Spleen (tissue), 7 donors: ENCODE data around the gene NAA16.

ENCODE experiments used
- POLR2A ChIP-seq, 3 donors: fragments of 450-650 bp; IDR thresholded peaks; one replicate each; pipeline ENCODE4 v1.5.1; 2017; ENCODE audit warnings: antibody characterized with exemption in 3 of 3, mild to moderate bottlenecking in 1 of 3
- POLR2AphosphoS5 ChIP-seq, 3 donors: sonication (generic); formaldehyde crosslinking; IDR thresholded peaks; one replicate each; pipeline ENCODE4 v1.5.1; 2017; ENCODE audit warnings: antibody characterized with exemption in 3 of 3
- TF ChIP-seq, protein P1 (sequence below), 11 experiments: fragments of 200-600 bp in 7 of 11; fragments of 450-650 bp in 4 of 11; sonication (generic) in 4 of 11; IDR thresholded peaks in 8 of 11; conservative IDR thresholded peaks in 3 of 11; 1 replicate in 7 of 11; 2 replicates in 4 of 11; pipeline versions ENCODE4 v1.4.0 to v1.8.0; 2016 to 2021; ENCODE audit warnings: antibody characterized with exemption in 11 of 11, inconsistent platforms in 4 of 11, mild to moderate bottlenecking in 1 of 11
- donor health status: DM: no; HTN: no; CAD: no; lungs with moderate emphysema.
- donor health status: DM: no; HTN: no; CAD: no.
- donor health status: DM: no; HTN: no; CAD: no.

DNA sequence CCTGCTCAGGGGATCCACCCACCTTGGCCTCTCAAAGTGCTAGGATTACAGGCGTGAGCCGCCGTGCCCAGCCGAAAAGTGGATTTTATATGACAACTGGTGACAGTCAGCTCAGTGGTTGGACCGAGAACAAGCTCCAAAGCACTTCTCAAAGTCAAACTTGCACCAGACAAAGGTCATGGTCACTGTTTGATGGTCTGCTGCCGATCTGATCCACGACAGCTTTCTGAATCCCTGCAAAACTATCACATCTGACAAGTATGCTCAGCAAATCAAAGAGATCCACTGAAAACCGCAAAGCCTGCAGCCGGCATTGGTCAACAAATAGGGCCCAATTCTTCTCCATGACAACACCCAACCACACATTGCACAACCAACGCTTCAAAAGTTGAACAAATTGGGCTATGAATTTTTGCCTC, 21.6 kb upstream of the NAA16 start:
- TF ChIP-seq, protein P1, sequence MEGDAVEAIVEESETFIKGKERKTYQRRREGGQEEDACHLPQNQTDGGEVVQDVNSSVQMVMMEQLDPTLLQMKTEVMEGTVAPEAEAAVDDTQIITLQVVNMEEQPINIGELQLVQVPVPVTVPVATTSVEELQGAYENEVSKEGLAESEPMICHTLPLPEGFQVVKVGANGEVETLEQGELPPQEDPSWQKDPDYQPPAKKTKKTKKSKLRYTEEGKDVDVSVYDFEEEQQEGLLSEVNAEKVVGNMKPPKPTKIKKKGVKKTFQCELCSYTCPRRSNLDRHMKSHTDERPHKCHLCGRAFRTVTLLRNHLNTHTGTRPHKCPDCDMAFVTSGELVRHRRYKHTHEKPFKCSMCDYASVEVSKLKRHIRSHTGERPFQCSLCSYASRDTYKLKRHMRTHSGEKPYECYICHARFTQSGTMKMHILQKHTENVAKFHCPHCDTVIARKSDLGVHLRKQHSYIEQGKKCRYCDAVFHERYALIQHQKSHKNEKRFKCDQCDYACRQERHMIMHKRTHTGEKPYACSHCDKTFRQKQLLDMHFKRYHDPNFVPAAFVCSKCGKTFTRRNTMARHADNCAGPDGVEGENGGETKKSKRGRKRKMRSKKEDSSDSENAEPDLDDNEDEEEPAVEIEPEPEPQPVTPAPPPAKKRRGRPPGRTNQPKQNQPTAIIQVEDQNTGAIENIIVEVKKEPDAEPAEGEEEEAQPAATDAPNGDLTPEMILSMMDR (IDR thresholded peaks at IDR 0.05 in 8 of 11, conservative IDR thresholded peaks at IDR 0.05 in 3 of 11): no peak
- no peak for TF ChIP-seq POLR2A (IDR thresholded peaks at IDR 0.05)
- TF ChIP-seq POLR2AphosphoS5 (IDR thresholded peaks at IDR 0.05): no peak
